HG02763 (cell line): ENCODE measurements around the gene CDA.

Experiments used
- ATAC-seq: cut with Tn5 transposase; IDR thresholded peaks from one replicate; pipeline ENCODE4 v1.9.1; 2021; ENCODE audit warnings: mild to moderate bottlenecking, moderate library complexity; ENCODE audit not compliant: unreplicated experiment

CDA gene

GRCh38 chr1:20588634-20589225, at the start of gene CDA:
CDA (plus strand) TSS chr1:20589097; CDS start chr1:20589130, 33 bp downstream.
- ATAC-seq: no peak

- ATAC-seq: no peak
Observed at GRCh38 chr1:20540281-20540680, 48.6 kb upstream of the CDA start.

- ATAC-seq: no peak
Observed at GRCh38 chr1:20546637-20547036, 42.3 kb upstream of the CDA start.

GRCh38 chr1:20551161-20551560, 37.7 kb upstream of the CDA start:
- no peak for ATAC-seq

- ATAC-seq: no peak
Observed at GRCh38 chr1:20551945-20552727, 36.8 kb upstream of the CDA start, which contains the start of gene FAM43B. FAM43B (plus strand) TSS chr1:20552573; CDS start chr1:20552974, 401 bp downstream.

- ATAC-seq: no peak
Observed at GRCh38 chr1:20552728-20553445, 36.0 kb upstream of the CDA start.

- no peak for ATAC-seq
Observed at GRCh38 chr1:20555025-20555757, 33.7 kb upstream of the CDA start.

- ATAC-seq: no peak
Observed at GRCh38 chr1:20555758-20556120, 33.2 kb upstream of the CDA start.

GRCh38 chr1:20558191-20558590, 30.7 kb upstream of the CDA start:
- no peak for ATAC-seq

- no peak for ATAC-seq
Observed at GRCh38 chr1:20560966-20561365, 27.9 kb upstream of the CDA start.

GRCh38 chr1:20565234-20565633, 23.7 kb upstream of the CDA start:
- ATAC-seq: no peak

- no peak for ATAC-seq
Observed at GRCh38 chr1:20569523-20570098, 19.3 kb upstream of the CDA start.

- no peak for ATAC-seq
Observed at GRCh38 chr1:20571427-20571826, 17.5 kb upstream of the CDA start.

GRCh38 chr1:20573987-20574386, 14.9 kb upstream of the CDA start:
- no peak for ATAC-seq

GRCh38 chr1:20574686-20575540, 14.0 kb upstream of the CDA start:
- no peak for ATAC-seq

GRCh38 chr1:20575541-20576336, 13.2 kb upstream of the CDA start:
- ATAC-seq: no peak

GRCh38 chr1:20578062-20578461, 10.8 kb upstream of the CDA start:
- ATAC-seq: no peak

GRCh38 chr1:20578721-20579395, 10.0 kb upstream of the CDA start:
- ATAC-seq: no peak

- ATAC-seq: no peak
Observed at GRCh38 chr1:20584890-20585289, 4.0 kb upstream of the CDA start.
